GM12878 (cell line): ENCODE results near the gene MAB21L3. TPM values are rescaled to one million over a fixed set of nuclear protein-coding genes. Genes with fewer than 3 reads are reported as not detected.

Experiments used
- ATAC-seq: fragments of 200-7000 bp; cut with Tn5 transposase; 3 replicates; pipeline ENCODE4 v1.9.1; 2020; ENCODE audit warnings: mild to moderate bottlenecking, moderate library complexity
- Bru-seq: library from RNA; stranded (reverse); fragments of 400-500 nt; gene quantifications from one replicate; lab custom pipeline; 2021; lab: Mats Ljungman, UMichigan
- BruChase-seq, 2 experiments: library from RNA; stranded (reverse); fragments of 400-500 nt; gene quantifications; one replicate each; lab custom pipeline; 2021; lab: Mats Ljungman, UMichigan
- BruUV-seq: library from RNA; stranded (reverse); fragments of 400-500 nt; replicated peaks from 2 replicates; lab custom pipeline; 2021; lab: Mats Ljungman, UMichigan
- CTCF ChIA-PET: fragments of 300-600 bp; sonication (Branson Sonifier 250); formaldehyde crosslinking; extraction: SDS; loops from one replicate; lab custom pipeline; 2021; ENCODE audit warnings: inconsistent platforms; lab: Yijun Ruan, JAX
- POLR2A ChIA-PET: fragments of 350-600 bp; formaldehyde crosslinking; extraction: SDS; loops from one replicate; lab custom pipeline; 2021; ENCODE audit warnings: inconsistent platforms; lab: Charles Lee
- RAD21 ChIA-PET: fragments of 300-600 bp; sonication (Branson Sonifier 250); formaldehyde crosslinking; loops from one replicate; lab custom pipeline; 2023; ENCODE audit warnings: antibody characterized with exemption; ENCODE audit not compliant: unreplicated experiment; lab: Charles Lee
- SMC1A ChIA-PET: fragments of 300-600 bp; sonication (Branson Sonifier 250); formaldehyde crosslinking; loops from one replicate; lab custom pipeline; 2023; ENCODE audit not compliant: unreplicated experiment, uncharacterized antibody; lab: Charles Lee
- DNase-seq: peaks from one replicate; pipeline ENCODE4 v3.0.0-alpha.2; 2011; ENCODE audit warnings: low read depth, low spot score
- FAIRE-seq: peaks from 3 replicates; lab custom pipeline; 2011; peaks lifted over from hg19 to GRCh38; lab: Jason Lieb, UNC
- H2AFZ ChIP-seq: 2 replicates; pipeline ENCODE4 v1.6.0; 2011; ENCODE audit warnings: low read depth, low read length, control low read depth; ENCODE audit not compliant: control insufficient read depth
- H3K27ac ChIP-seq: 2 replicates; pipeline ENCODE4 v1.5.1; 2011; ENCODE audit warnings: control low read depth; ENCODE audit not compliant: control insufficient read depth, insufficient read depth
- H3K27me3 ChIP-seq, 2 experiments: replicated peaks in 1 of 2; 2 replicates each; pipeline versions ENCODE4 v1.6.0 to v1.6.1; 2011; ENCODE audit warnings: low read length in 1 of 2; ENCODE audit not compliant: control insufficient read depth in 2 of 2, insufficient read depth in 2 of 2
- H3K36me3 ChIP-seq, 2 experiments: 2 replicates each; pipeline ENCODE4 v1.5.1; 2011; ENCODE audit warnings: low read length in 1 of 2; ENCODE audit not compliant: control insufficient read depth in 2 of 2, insufficient read depth in 2 of 2
- H3K4me1 ChIP-seq: 2 replicates; pipeline ENCODE4 v1.6.1; 2011; ENCODE audit warnings: mild to moderate bottlenecking, low read length, moderate library complexity, mixed read lengths; ENCODE audit not compliant: control insufficient read depth, insufficient read depth
- H3K4me2 ChIP-seq: 2 replicates; pipeline ENCODE4 v1.6.0; 2011; ENCODE audit warnings: control low read depth; ENCODE audit not compliant: control insufficient read depth, insufficient read depth
- H3K4me3 ChIP-seq: fragments of 200-600 bp; sonication (generic); 2 replicates; pipeline ENCODE4 v1.5.1; 2016
- H3K79me2 ChIP-seq: 2 replicates; pipeline ENCODE4 v1.6.0; 2011; ENCODE audit warnings: low read length; ENCODE audit not compliant: control insufficient read depth, insufficient read depth
- H3K9ac ChIP-seq: 2 replicates; pipeline ENCODE4 v1.8.0; 2011; ENCODE audit warnings: low read length, control low read depth, mixed read lengths; ENCODE audit not compliant: control insufficient read depth, insufficient read depth
- H3K9me3 ChIP-seq: replicated peaks from 3 replicates; pipeline ENCODE4 v1.5.1; 2011; ENCODE audit warnings: mild to moderate bottlenecking, low read length; ENCODE audit not compliant: control insufficient read depth, insufficient read depth
- H4K20me1 ChIP-seq: 2 replicates; pipeline ENCODE4 v1.6.0; 2011; ENCODE audit not compliant: control insufficient read depth, insufficient read depth
- CEBPB ChIP-seq, 2 experiments: fragments of 150-350 bp in 1 of 2; IDR thresholded peaks; 2 replicates each; pipeline ENCODE4 v1.6.1; 2012 to 2014; ENCODE audit warnings: low read depth in 2 of 2, low read length in 2 of 2, borderline replicate concordance in 1 of 2, inconsistent platforms in 1 of 2
- CHD4 ChIP-seq: fragments of 200-600 bp; sonication (generic); IDR thresholded peaks from 2 replicates; pipeline ENCODE4 v1.6.1; 2016; ENCODE audit warnings: mild to moderate bottlenecking
- EP300 ChIP-seq, 2 experiments: fragments of 150-350 bp in 1 of 2; IDR thresholded peaks; 2 replicates each; pipeline ENCODE4 v1.6.1; 2011 to 2012; ENCODE audit warnings: low read depth in 2 of 2, low read length in 2 of 2, borderline replicate concordance in 1 of 2, improper control_type of control experiment in 1 of 2, inconsistent platforms in 1 of 2; ENCODE audit not compliant: control insufficient read depth in 1 of 2
- FOS ChIP-seq: IDR thresholded peaks from 3 replicates; pipeline ENCODE4 v1.6.1; 2011; ENCODE audit warnings: borderline replicate concordance; ENCODE audit not compliant: insufficient read length; ENCODE audit errors: extremely low read depth
- FOXK2 ChIP-seq: fragments of 450-650 bp; IDR thresholded peaks from 2 replicates; pipeline ENCODE4 v1.6.1; 2017; ENCODE audit warnings: mild to moderate bottlenecking, moderate library complexity
- HSF1 ChIP-seq: fragments of 150-350 bp; IDR thresholded peaks from 2 replicates; pipeline ENCODE4 v1.6.1; 2014; ENCODE audit warnings: mild to moderate bottlenecking, low read depth, low read length
- IRF4 ChIP-seq: IDR thresholded peaks from 2 replicates; pipeline ENCODE4 v1.6.1; 2011; ENCODE audit warnings: low read depth, low read length
- MYC ChIP-seq: IDR thresholded peaks from 2 replicates; pipeline ENCODE4 v1.6.1; 2011; ENCODE audit warnings: mild to moderate bottlenecking, low read length, moderate library complexity, inconsistent platforms; ENCODE audit not compliant: insufficient read depth, insufficient replicate concordance, insufficient read length, severe bottlenecking
- NRF1 ChIP-seq: conservative IDR thresholded peaks from 2 replicates; pipeline ENCODE4 v1.6.1; 2011; ENCODE audit warnings: mild to moderate bottlenecking, low read depth, low read length, improper control_type of control experiment
- PBX3 ChIP-seq: IDR thresholded peaks from 2 replicates; pipeline ENCODE4 v1.6.1; 2011; ENCODE audit warnings: mild to moderate bottlenecking, low read depth, low read length, moderate library complexity; ENCODE audit not compliant: insufficient replicate concordance
- RBBP5 ChIP-seq: fragments of 200-600 bp; sonication (generic); conservative IDR thresholded peaks from 2 replicates; pipeline ENCODE4 v1.6.1; 2016
- RELA ChIP-seq: fragments of 450-650 bp; IDR thresholded peaks from 2 replicates; pipeline ENCODE4 v1.8.0; 2014; ENCODE audit warnings: borderline replicate concordance; ENCODE audit not compliant: partially characterized antibody
- SMAD5 ChIP-seq: IDR thresholded peaks from 2 replicates; pipeline ENCODE4 v1.6.1; 2016; ENCODE audit warnings: antibody characterized with exemption, low read depth
- STAT3 ChIP-seq: IDR thresholded peaks from 2 replicates; pipeline ENCODE4 v1.6.1; 2011; ENCODE audit warnings: low read depth, low read length, improper control_type of control experiment
- WGBS: methylation state at CpG from one replicate; pipeline ENCODE4 v1.1.6; 2016; ENCODE audit warnings: low lambda C conversion rate; ENCODE audit not compliant: insufficient replicate concordance, insufficient coverage; ENCODE audit errors: missing lambda C conversion rate; 5-methylcytosine and 5-hydroxymethylcytosine counted together
- in situ Hi-C: fragments of 300-500 bp; cut with MboI; formaldehyde crosslinking; loops from 9 replicates; pipeline ENCODE4 v1.14.3; 2018; ENCODE audit warnings: mixed read lengths
- intact Hi-C: fragments of 100-400 bp; cut with micrococcal nuclease; formaldehyde crosslinking; loops from one replicate; pipeline ENCODE4 v1.14.2; 2022; ENCODE audit not compliant: unreplicated experiment
- long read RNA-seq, 2 experiments: library from polyadenylated mRNA; unstranded; transcript quantifications; one replicate each; pipeline ENCODE4 v2.0.0, GENCODE V29; 2019 to 2020
- polyA minus RNA-seq, 3 experiments: library from RNA; depleted of rRNA, polyadenylated mRNA; stranded (reverse); fragments of >200 nt; gene quantifications; 2 replicates each; pipeline ENCODE4 v1.2.3, GENCODE V29; 2011
- polyA plus RNA-seq, 11 experiments: library from polyadenylated mRNA; depleted of rRNA in 4 of 11; unstranded in 6 of 11; stranded (reverse) in 5 of 11; fragments of >200 nt; fragmentation: Nextera tagmentation in 4 of 11; fragmentation: Illumina TruSeq in 1 of 11; extraction: Ambion mirVana in 4 of 11; extraction: Trizol in 1 of 11; gene quantifications; 1 replicate in 1 of 11; 2 replicates in 10 of 11; pipeline versions ENCODE4 v1.2.1 to v1.2.3, GENCODE V29; 2011 to 2016; ENCODE audit warnings: inconsistent platforms in 2 of 11, missing spikeins in 2 of 11, low read depth in 1 of 11
- total RNA-seq, 4 experiments: library from RNA; depleted of rRNA in 3 of 4; stranded (reverse); fragments of >200 nt in 3 of 4; fragmentation: Illumina TruSeq in 1 of 4; extraction: Trizol in 1 of 4; gene quantifications; 2 replicates each; pipeline versions ENCODE4 v1.2.1 to v1.2.3, GENCODE V29; 2013 to 2021

The MAB21L3 gene
- total RNA-seq (2013; cell fraction: nucleolus; rRNA removed) = 12.9 and 13.5 TPM in 2 replicates
- total RNA-seq (2014; rRNA removed) (1.7 and 5.3 TPM in 2 replicates), total RNA-seq (2014; rRNA removed; fragmentation: Illumina TruSeq; extraction: Trizol) (1.2 and 1.6 TPM in 2 replicates), total RNA-seq (2021) (0.88 and 1.7 TPM in 2 replicates), polyA plus RNA-seq (2011; rRNA removed) (12.4 and 18.6 TPM in 2 replicates), polyA plus RNA-seq (2014; fragmentation: Illumina TruSeq; extraction: Trizol) (1.5 and 1.9 TPM in 2 replicates), polyA plus RNA-seq (2014; fragmentation: Nextera tagmentation; extraction: Ambion mirVana) (under 1 TPM; 0.18 to 0.35 TPM), polyA plus RNA-seq (2014; rRNA removed) (1.0 and 2.1 TPM in 2 replicates), polyA plus RNA-seq (2016; fragmentation: Nextera tagmentation; extraction: Ambion mirVana) (under 1 TPM; 0.27 to 0.47 TPM), polyA minus RNA-seq (2011; rRNA and poly(A)+ RNA removed) (26.3 and 34.4 TPM in 2 replicates), Bru-seq, nascent RNA (percentile 81 among the genes with signal in this experiment), BruChase-seq, experiment 1, labeled RNA remaining after a 6-hour chase (percentile 53 among the genes with signal in this experiment), BruChase-seq, experiment 2, labeled RNA remaining after a 2-hour chase (percentile 63 among the genes with signal in this experiment)
- 0.18 TPM for polyA plus RNA-seq (2011; ENCODE audit: low read depth)
- 15.9 and 19.3 TPM in 2 replicates for polyA plus RNA-seq (2011; cell fraction: cytosol; rRNA removed)
- 11.8 and 15.9 TPM in 2 replicates for polyA plus RNA-seq (2011; cell fraction: nucleus; rRNA removed)
- polyA plus RNA-seq (2012) = 0.22 and 0.32 TPM in 2 replicates
- polyA minus RNA-seq (2011; cell fraction: cytosol; rRNA and poly(A)+ RNA removed) = 9.3 and 11.2 TPM in 2 replicates
- polyA minus RNA-seq (2011; cell fraction: nucleus; rRNA and poly(A)+ RNA removed) = 15.0 and 17.9 TPM in 2 replicates
- long read RNA-seq, experiment 1, partial matches to known transcripts = 1 of 10 reads
- long read RNA-seq, experiment 1, other reads (novel, unspliced or antisense) = 8 of 10 reads
- long read RNA-seq, experiment 2, transcript MAB21L3-201 (7 exons, 3,229 nt) = major isoform, 9 of 73 reads
- long read RNA-seq, experiment 2, partial matches to known transcripts = 17 of 73 reads
- long read RNA-seq, experiment 2, other reads (novel, unspliced or antisense) = 47 of 73 reads

- Histone ChIP-seq H3K27ac (peak within 1 kb of the TSS; percentile 13; the same call in 1 of the 2 replicates), H3K4me2 (peak within 1 kb of the TSS; percentile 24), H2AFZ (peak within 1 kb of the TSS; percentile 40), H3K9ac (peak within 1 kb of the TSS; percentile 16), H3K4me3 (no peak within 1 kb of the TSS), H3K79me2 (no peaks in the 10 kb centered on the region), H4K20me1 (no peaks in the 10 kb centered on the region), H3K4me1 (peaks cover 11% of the 10 kb centered on the region), H3K27me3 (no peaks in the 10 kb centered on the region), H3K36me3 (no peaks in the 10 kb centered on the region), H3K9me3 (no peaks in the 10 kb centered on the region)
- peak; percentile 83 for ATAC-seq
- peak; percentile 46 for DNase-seq
- in situ Hi-C loops = no loop called here
- ChIA-PET CTCF (interaction anchor here (0.6 to 6.0 kb wide), 8 partner anchors 9 to 408 kb away, joined by 3 to 29 read pairs (median 3); no protein-coding TSS in a partner anchor), SMC1A (interaction anchor here (0.6 to 2.7 kb wide), 11 partner anchors 10 to 394 kb away, joined by 3 to 9 read pairs (median 5); no protein-coding TSS in a partner anchor), RAD21 (interaction anchor here (0.5 to 2.6 kb wide), 12 partner anchors 9 to 375 kb away, joined by 3 to 9 read pairs (median 3); no protein-coding TSS in a partner anchor), POLR2A (interaction anchor here (0.7 to 1.6 kb wide), 8 partner anchors 8 to 792 kb away, joined by 3 to 5 read pairs (median 4); partner anchors contain the start of gene ATP1A1)
- BruUV-seq = no TSS peak
- intact Hi-C loops = no loop called here
- FAIRE-seq = peak; percentile 64
- 45% methylated on average over 12 of the region's 12 CpGs for WGBS
- TF ChIP-seq MYC (no peak), RBBP5 (no peak), EP300 (IDR thresholded peaks at IDR 0.05; ENCODE audit: borderline replicate concordance in 1 of 2, control insufficient read depth in 1 of 2, low read depth in 2 of 2, low read length in 2 of 2) (peak; percentile 30 to 48; a peak in 2 of 4 replicates), HSF1 (no peak), FOS (no peak), RELA (no peak), PBX3 (no peak), SMAD5 (no peak), FOXK2 (no peak), CEBPB (IDR thresholded peaks at IDR 0.05; ENCODE audit: borderline replicate concordance in 1 of 2, low read depth in 2 of 2, low read length in 2 of 2) (no peak), IRF4 (no peak), STAT3 (no peak), NRF1 (no peak), CHD4 (no peak)
Observed at GRCh38 chr1:116110567-116111523, at the start of gene MAB21L3. MAB21L3 (plus strand) TSS chr1:116111399; CDS start chr1:116112616, 1,217 bp downstream.
